ENCODE data around the gene SPEF1. TPM values are rescaled to one million over a fixed set of nuclear protein-coding genes. Genes with fewer than 3 reads are reported as not detected.

The SPEF1 gene
- total RNA-seq, 2 donors from 2014 or later: 0.66 to 1.3 TPM

- Histone ChIP-seq H3K9me3 (no peaks in the 10 kb centered on the region), H3K36me3 (replicated peaks in 1 of 2; ENCODE audit: insufficient read depth in 1 of 2, low read depth in 2 of 2) (no peaks in the 10 kb centered on the region), H3K4me1 (peaks cover 22% of the 10 kb centered on the region), H3K27me3 (no peaks in the 10 kb centered on the region), H3K27ac (no peak overlapping the region), H3K4me3 (no peak overlapping the region)
- TF ChIP-seq CTCF (IDR thresholded peaks at IDR 0.05) (no peak), POLR2A (IDR thresholded peaks at IDR 0.05) (no peak)
- intact Hi-C loops (cut with DNase I): no loop called here
- ATAC-seq (no peak), DNase-seq (no peak)
- 89 to 93% methylated on average over 3 of the region's 3 CpGs for WGBS, 2 donors
Measured at GRCh38 chr20:3764659-3765058, 16.6 kb downstream of the SPEF1 start.

DNA sequence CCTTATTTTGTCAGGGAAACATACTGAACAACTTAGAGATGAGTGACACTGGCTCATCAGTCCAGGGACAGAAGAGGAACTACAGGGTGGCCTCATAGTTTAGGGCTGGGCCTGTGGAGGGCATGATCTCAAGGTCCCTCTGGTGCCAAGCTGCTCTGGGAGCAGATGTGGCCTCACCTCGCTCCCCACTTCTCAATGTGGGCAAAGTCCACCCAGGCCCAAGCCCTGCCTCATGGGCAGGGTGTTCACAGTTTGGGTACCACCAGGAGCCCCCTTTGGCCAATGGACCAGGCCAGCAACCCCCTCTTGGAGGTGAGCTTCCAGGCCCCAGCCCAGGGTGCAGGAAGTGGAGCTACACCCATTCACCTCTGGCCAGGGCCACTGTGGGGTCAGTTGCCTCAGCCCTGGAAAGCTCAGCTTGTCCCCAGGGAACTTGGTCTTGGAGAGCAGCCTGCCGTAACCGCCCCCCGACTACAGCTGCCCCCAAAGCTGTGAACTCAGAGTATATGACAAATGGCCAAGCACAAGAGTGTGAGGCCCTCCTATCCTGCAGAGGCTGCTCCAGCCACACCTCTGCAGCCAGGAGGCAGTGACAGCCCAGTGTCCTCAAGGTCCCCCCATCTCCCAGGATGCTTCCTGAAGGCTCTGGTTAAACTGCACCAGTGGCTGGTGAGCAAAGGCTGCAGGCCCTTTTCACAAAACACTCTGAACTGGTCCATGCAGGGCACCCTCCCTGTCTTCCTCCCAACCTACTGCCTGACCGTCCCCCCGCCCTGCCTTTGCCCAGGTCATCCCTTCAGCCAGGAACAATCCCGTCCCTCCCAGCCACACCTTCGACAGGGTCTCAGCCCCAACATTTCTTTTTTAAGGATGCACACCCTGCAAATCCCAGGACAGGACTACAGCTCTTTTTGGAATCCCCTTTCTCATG, 17.3 kb downstream of the SPEF1 start:
- Histone ChIP-seq H3K4me1 (peaks cover 21% of the 10 kb centered on the region), H3K4me3 (no peak overlapping the region), H3K9me3 (no peaks in the 10 kb centered on the region), H3K27me3 (no peaks in the 10 kb centered on the region), H3K27ac (no peak overlapping the region), H3K36me3 (replicated peaks in 1 of 2; ENCODE audit: insufficient read depth in 1 of 2, low read depth in 2 of 2) (no peaks in the 10 kb centered on the region)
- no peak for DNase-seq
- intact Hi-C loops (cut with DNase I): no loop called here
- 80 to 84% methylated on average over 5 to 8 of the region's 8 CpGs for WGBS, 2 donors
- no peak for ATAC-seq
- TF ChIP-seq POLR2A (IDR thresholded peaks at IDR 0.05) (no peak), CTCF (IDR thresholded peaks at IDR 0.05) (no peak)

DNA sequence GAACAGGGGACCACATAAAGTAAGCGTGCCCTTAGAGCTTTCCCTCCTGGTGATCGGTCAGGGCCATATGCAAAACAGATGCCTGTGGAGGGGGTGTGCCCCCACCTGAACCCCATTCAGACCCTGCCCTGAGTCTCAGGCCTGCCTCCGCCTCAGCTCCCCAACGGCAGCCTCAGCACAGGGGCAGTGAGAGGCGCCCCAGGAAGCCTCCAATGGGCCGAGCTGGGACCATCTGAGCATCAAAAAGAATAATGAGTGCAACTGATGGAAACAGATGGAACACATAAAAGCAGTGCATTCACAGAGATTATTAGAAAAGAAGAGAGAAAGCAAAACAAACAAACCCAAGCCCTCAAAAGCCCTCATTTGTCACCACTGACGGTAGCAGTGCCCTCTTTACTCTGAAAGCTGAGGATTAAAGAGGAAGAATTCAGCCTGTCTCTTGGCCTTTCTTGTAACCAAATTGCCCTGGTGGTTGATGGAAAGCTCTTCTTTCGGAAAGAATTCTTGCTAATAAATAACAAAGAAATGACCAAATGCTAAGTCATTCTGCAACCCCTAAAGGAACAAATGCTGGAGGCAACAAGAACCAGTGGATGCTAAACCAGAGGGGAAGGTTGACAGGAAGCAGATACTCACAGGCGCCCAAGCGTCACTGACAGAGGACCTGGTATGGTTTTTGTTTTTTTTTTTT, 20.4 kb downstream of the SPEF1 start:
- Histone ChIP-seq H3K27ac (no peak overlapping the region), H3K27me3 (no peaks in the 10 kb centered on the region), H3K9me3 (no peaks in the 10 kb centered on the region), H3K36me3 (replicated peaks in 1 of 2; ENCODE audit: insufficient read depth in 1 of 2, low read depth in 2 of 2) (no peaks in the 10 kb centered on the region), H3K4me1 (no peaks in the 10 kb centered on the region), H3K4me3 (no peak overlapping the region)
- TF ChIP-seq CTCF (IDR thresholded peaks at IDR 0.05) (no peak), POLR2A (IDR thresholded peaks at IDR 0.05) (no peak)
- DNase-seq: no peak
- intact Hi-C loops (cut with DNase I): no loop called here
- ATAC-seq: no peak
- 72 to 81% methylated on average over 10 of the region's 10 CpGs for WGBS, 2 donors

- ATAC-seq: no peak
- no peaks in the 10 kb centered on the region for H3K9me3 ChIP-seq
Measured at GRCh38 chr20:3759884-3760283, 21.4 kb downstream of the SPEF1 start.

More at GRCh38 chr20:3759884-3760283, 21.4 kb downstream of the SPEF1 start:
- H3K27ac ChIP-seq: no peak overlapping the region
- no peaks in the 10 kb centered on the region for H3K4me1 ChIP-seq
- no peak overlapping the region for H3K4me3 ChIP-seq
- H3K27me3 ChIP-seq: no peaks in the 10 kb centered on the region
- no peak for TF ChIP-seq CTCF (IDR thresholded peaks at IDR 0.05)
- TF ChIP-seq POLR2A (IDR thresholded peaks at IDR 0.05): no peak
- intact Hi-C loops (cut with DNase I): no loop called here
- DNase-seq: no peak
- no peaks in the 10 kb centered on the region for H3K36me3 ChIP-seq (replicated peaks in 1 of 2; ENCODE audit: insufficient read depth in 1 of 2, low read depth in 2 of 2)
- WGBS, 2 donors: 83 to 87% methylated on average over 6 to 11 of the region's 11 CpGs

Measured in body of pancreas (tissue), 4 donors.